ENCODE measurements around the gene MYEOV.

The MYEOV gene

GRCh38 chr11:69342588-69343330 is 48.8 kb downstream of the MYEOV start:
- H3K79me2 ChIP-seq (ENCODE audit: low read length) = no peaks in the 10 kb centered on the region
- H2AFZ ChIP-seq (ENCODE audit: low read depth, low read length) = no peak overlapping the region
- no peak overlapping the region for H3K4me3 ChIP-seq (ENCODE audit: low read length)
- no peaks in the 10 kb centered on the region for H3K27me3 ChIP-seq (ENCODE audit: low read depth, low read length)
- TF ChIP-seq CTCF (IDR thresholded peaks at IDR 0.05; ENCODE audit: low read depth, low read length) (no peak), EZH2phosphoT487 (IDR thresholded peaks at IDR 0.05; ENCODE audit: low read depth) (no peak)
- no peak overlapping the region for H3K27ac ChIP-seq (ENCODE audit: low read length)
- no peaks in the 10 kb centered on the region for H3K36me3 ChIP-seq (replicated peaks; ENCODE audit: low read depth, low read length)
- H4K20me1 ChIP-seq (ENCODE audit: insufficient read depth, low read length) = no peaks in the 10 kb centered on the region
- no peak overlapping the region for H3K9ac ChIP-seq (ENCODE audit: low read length)
- H3K9me3 ChIP-seq (ENCODE audit: insufficient read depth, low read length) = no peaks in the 10 kb centered on the region
- no peak overlapping the region for H3K4me2 ChIP-seq (ENCODE audit: low read length)
- H3K4me1 ChIP-seq (ENCODE audit: low read length) = peaks cover 3% of the 10 kb centered on the region

DNA sequence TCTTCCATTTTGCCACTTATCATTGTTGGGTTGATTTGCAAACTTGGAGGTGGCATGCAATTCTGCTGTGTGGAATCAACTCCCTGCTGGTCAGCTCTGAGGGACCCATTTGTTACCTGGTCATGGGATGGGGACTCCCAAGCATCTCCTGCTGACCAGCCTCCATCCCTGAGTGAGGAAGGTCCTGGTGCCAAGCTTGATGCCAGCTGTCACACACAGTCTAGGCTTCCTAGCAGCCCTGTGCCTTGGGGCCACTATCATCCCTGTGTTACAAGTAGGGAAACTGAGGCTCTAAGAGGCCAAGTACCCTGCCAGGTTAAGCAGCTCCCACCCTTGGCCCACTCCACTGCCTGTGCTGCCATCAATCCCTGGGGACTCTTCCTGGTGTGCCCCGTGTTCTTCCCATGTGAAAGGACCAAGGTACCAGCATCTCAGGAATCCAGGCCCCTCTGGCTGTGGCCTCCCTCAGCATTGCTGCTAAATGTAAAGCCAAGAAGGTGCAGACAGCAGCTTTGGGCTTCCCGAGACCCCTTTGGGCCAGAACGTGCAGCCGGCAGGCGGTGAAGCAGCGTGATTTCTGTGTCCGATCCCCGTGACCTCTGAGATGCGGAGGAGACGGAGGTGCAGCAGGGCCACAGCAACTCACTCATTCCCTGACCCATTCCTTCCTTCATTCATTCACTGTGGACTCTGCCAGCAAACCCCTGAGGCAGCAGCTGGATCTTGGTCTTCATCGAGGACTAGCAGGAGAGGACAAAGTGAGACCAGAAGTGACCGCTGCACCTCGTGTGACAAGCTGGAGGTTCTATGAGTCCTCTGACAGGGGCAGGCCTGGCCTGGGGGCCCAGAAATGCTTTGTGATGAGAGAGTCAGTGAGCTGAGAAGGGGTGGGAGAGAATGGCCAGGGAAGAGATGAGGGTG is 49.7 kb downstream of the MYEOV start:
- Histone ChIP-seq H2AFZ (ENCODE audit: low read depth, low read length) (no peak overlapping the region), H4K20me1 (ENCODE audit: insufficient read depth, low read length) (no peaks in the 10 kb centered on the region), H3K27me3 (ENCODE audit: low read depth, low read length) (no peaks in the 10 kb centered on the region), H3K4me2 (ENCODE audit: low read length) (no peak overlapping the region), H3K36me3 (replicated peaks; ENCODE audit: low read depth, low read length) (no peaks in the 10 kb centered on the region), H3K27ac (ENCODE audit: low read length) (no peak overlapping the region), H3K4me3 (ENCODE audit: low read length) (no peak overlapping the region), H3K79me2 (ENCODE audit: low read length) (no peaks in the 10 kb centered on the region), H3K9ac (ENCODE audit: low read length) (no peak overlapping the region), H3K4me1 (ENCODE audit: low read length) (no peaks in the 10 kb centered on the region), H3K9me3 (ENCODE audit: insufficient read depth, low read length) (peaks cover 6% of the 10 kb centered on the region)
- TF ChIP-seq CTCF (IDR thresholded peaks at IDR 0.05; ENCODE audit: low read depth, low read length) (no peak), EZH2phosphoT487 (IDR thresholded peaks at IDR 0.05; ENCODE audit: low read depth) (no peak)

DNA sequence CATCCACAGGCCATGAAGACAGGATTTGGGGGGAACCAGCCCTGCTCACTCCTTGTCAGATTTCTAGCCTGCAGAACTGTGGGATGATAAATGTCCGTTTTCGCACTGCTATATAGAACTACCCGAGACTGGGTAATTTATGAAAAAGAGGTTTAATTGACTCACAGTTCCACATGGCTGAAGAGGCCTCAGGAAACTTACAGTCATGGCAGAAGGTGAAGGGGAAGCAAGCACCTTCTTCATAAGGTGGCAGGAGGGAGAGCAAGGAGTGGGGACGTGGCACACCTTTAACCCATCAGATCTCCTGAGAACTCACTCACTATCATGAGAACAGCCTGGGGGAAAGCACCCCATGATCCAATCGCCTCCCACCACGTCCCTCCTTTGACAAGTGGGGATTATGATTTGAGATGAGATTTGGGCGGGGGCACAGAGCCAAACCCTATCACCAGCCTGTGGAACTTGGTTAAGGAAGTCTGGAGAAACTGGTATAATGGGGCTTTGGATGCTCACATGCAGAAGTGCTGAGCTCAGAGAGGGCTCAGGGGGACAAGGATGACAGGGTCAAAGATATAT is 50.7 kb downstream of the MYEOV start:
- H3K27me3 ChIP-seq (ENCODE audit: low read depth, low read length) = no peaks in the 10 kb centered on the region
- H3K4me2 ChIP-seq (ENCODE audit: low read length) = no peak overlapping the region
- no peak for TF ChIP-seq EZH2phosphoT487 (IDR thresholded peaks at IDR 0.05; ENCODE audit: low read depth)
- no peak for TF ChIP-seq CTCF (IDR thresholded peaks at IDR 0.05; ENCODE audit: low read depth, low read length)
- H3K9me3 ChIP-seq (ENCODE audit: insufficient read depth, low read length) = peaks cover 10% of the 10 kb centered on the region
- H3K9ac ChIP-seq (ENCODE audit: low read length) = no peak overlapping the region
- H3K27ac ChIP-seq (ENCODE audit: low read length) = no peak overlapping the region
- H3K36me3 ChIP-seq (replicated peaks; ENCODE audit: low read depth, low read length) = no peaks in the 10 kb centered on the region
- H4K20me1 ChIP-seq (ENCODE audit: insufficient read depth, low read length) = no peaks in the 10 kb centered on the region
- H3K4me1 ChIP-seq (ENCODE audit: low read length) = peaks cover 3% of the 10 kb centered on the region
- H2AFZ ChIP-seq (ENCODE audit: low read depth, low read length) = no peak overlapping the region
- H3K4me3 ChIP-seq (ENCODE audit: low read length) = no peak overlapping the region
- no peaks in the 10 kb centered on the region for H3K79me2 ChIP-seq (ENCODE audit: low read length)

All from OCI-LY3 (cell line).